Measurements from ENCODE around the gene OR4D5. TPM values are rescaled to one million over a fixed set of nuclear protein-coding genes. Genes with fewer than 3 reads are reported as not detected.

The OR4D5 gene
- total RNA-seq (1 to 10 TPM; 4.0 to 5.5 TPM), polyA plus RNA-seq (ENCODE audit: insufficient read depth, low read depth, low replicate concordance) (not detected)
- long read RNA-seq, donor 1: 0 reads
- long read RNA-seq, donor 2: 0 reads

- WGBS, 2 donors: 85 to 89% methylated on average over 1 of the region's 1 CpG
- no peak for TF ChIP-seq POLR2A (IDR thresholded peaks at IDR 0.05)
- no peak for TF ChIP-seq CTCF (IDR thresholded peaks at IDR 0.05)
- no peak for DNase-seq
- H3K9me3 ChIP-seq: no peaks in the 10 kb centered on the region
- H3K27ac ChIP-seq: peak within 1 kb of the TSS in 1 of 2 donors; percentile 41
- H3K27me3 ChIP-seq: no peaks in the 10 kb centered on the region
- H3K4me3 ChIP-seq: no peak within 1 kb of the TSS
- intact Hi-C loops (cut with DNase I; ENCODE audit: low total_unique reads): no loop called here
- no peaks in the 10 kb centered on the region for H3K36me3 ChIP-seq (ENCODE audit: low read depth, missing control alignments)
- H3K4me1 ChIP-seq: no peaks in the 10 kb centered on the region
Measured at GRCh38 chr11:123939317-123939716, at the start of gene OR4D5. Gene OR4D5, plus strand, starts transcription at chr11:123939617. Its CDS starts 0 bp downstream, at chr11:123939617.

GRCh38 chr11:123892031-123892430 lies 47.4 kb upstream of the OR4D5 start:
- no peak for DNase-seq
- H3K27ac ChIP-seq: peak overlapping the region; percentile 16 to 47
- intact Hi-C loops (cut with DNase I; ENCODE audit: low total_unique reads): no loop called here
- no peak overlapping the region for H3K4me3 ChIP-seq
- TF ChIP-seq CTCF (IDR thresholded peaks at IDR 0.05): no peak
- TF ChIP-seq POLR2A (IDR thresholded peaks at IDR 0.05): no peak
- H3K36me3 ChIP-seq (ENCODE audit: low read depth, missing control alignments): no peaks in the 10 kb centered on the region
- H3K9me3 ChIP-seq: no peaks in the 10 kb centered on the region
- H3K27me3 ChIP-seq: no peaks in the 10 kb centered on the region
- H3K4me1 ChIP-seq: peaks cover 3% of the 10 kb centered on the region

- H3K4me3 ChIP-seq: no peak overlapping the region
Measured at GRCh38 chr11:123899792-123900191, 39.6 kb upstream of the OR4D5 start.

GRCh38 chr11:123901867-123902266 lies 37.5 kb upstream of the OR4D5 start, which contains the start of gene OR8D4:
Gene OR8D4, plus strand, starts transcription at chr11:123902167. Its CDS starts 4,265 bp downstream, at chr11:123906432.
- peaks cover 9% of the 10 kb centered on the region for H3K4me1 ChIP-seq
- WGBS, 2 donors: 67 to 97% methylated on average over 1 of the region's 1 CpG
- intact Hi-C loops (cut with DNase I; ENCODE audit: low total_unique reads): no loop called here
- TF ChIP-seq POLR2A (IDR thresholded peaks at IDR 0.05) (no peak), CTCF (IDR thresholded peaks at IDR 0.05) (no peak)
- no peaks in the 10 kb centered on the region for H3K27me3 ChIP-seq
- no peaks in the 10 kb centered on the region for H3K36me3 ChIP-seq (ENCODE audit: low read depth, missing control alignments)
- no peak within 1 kb of the TSS for H3K27ac ChIP-seq
- no peaks in the 10 kb centered on the region for H3K9me3 ChIP-seq
- H3K4me3 ChIP-seq: no peak within 1 kb of the TSS
- DNase-seq: no peak

More at GRCh38 chr11:123899792-123900191, 39.6 kb upstream of the OR4D5 start:
- H3K27me3 ChIP-seq: no peaks in the 10 kb centered on the region
- WGBS, 2 donors: 26 to 52% methylated on average over 3 of the region's 3 CpGs
- H3K4me1 ChIP-seq: no peaks in the 10 kb centered on the region
- no peak for DNase-seq
- H3K9me3 ChIP-seq: no peaks in the 10 kb centered on the region
- intact Hi-C loops (cut with DNase I; ENCODE audit: low total_unique reads): no loop called here
- TF ChIP-seq CTCF (IDR thresholded peaks at IDR 0.05): no peak
- no peak for TF ChIP-seq POLR2A (IDR thresholded peaks at IDR 0.05)
- H3K36me3 ChIP-seq (ENCODE audit: low read depth, missing control alignments): no peaks in the 10 kb centered on the region
- H3K27ac ChIP-seq: no peak overlapping the region

- intact Hi-C loops (cut with DNase I; ENCODE audit: low total_unique reads): no loop called here
- Histone ChIP-seq H3K4me3 (no peak overlapping the region), H3K36me3 (ENCODE audit: low read depth, missing control alignments) (no peaks in the 10 kb centered on the region), H3K27ac (no peak overlapping the region), H3K4me1 (peaks cover 9% of the 10 kb centered on the region), H3K9me3 (no peaks in the 10 kb centered on the region), H3K27me3 (no peaks in the 10 kb centered on the region)
- TF ChIP-seq POLR2A (IDR thresholded peaks at IDR 0.05) (no peak), CTCF (IDR thresholded peaks at IDR 0.05) (no peak)
- DNase-seq: no peak
- WGBS, 2 donors: 75 to 95% methylated on average over 2 of the region's 2 CpGs
Measured at GRCh38 chr11:123903932-123904331, 35.5 kb upstream of the OR4D5 start.
